Stimulated activated CD4-positive, alpha-beta T cell treated with anti-CD3 and anti-CD28 coated beads, Interleukin-2, amount 100 ng/mL, for 4 hours (primary cell): ENCODE data around the gene BRF1.
"Not testable (repeated sequence)": the region's sequence is repeated elsewhere in the genome, so short reads cannot be mapped to it uniquely, and the experiment has no call there.

Experiments used
- DNase-seq: peaks from one replicate; pipeline ENCODE4 v3.0.0-alpha.2; 2020; ENCODE audit warnings: low read depth

BRF1 gene, protein sequence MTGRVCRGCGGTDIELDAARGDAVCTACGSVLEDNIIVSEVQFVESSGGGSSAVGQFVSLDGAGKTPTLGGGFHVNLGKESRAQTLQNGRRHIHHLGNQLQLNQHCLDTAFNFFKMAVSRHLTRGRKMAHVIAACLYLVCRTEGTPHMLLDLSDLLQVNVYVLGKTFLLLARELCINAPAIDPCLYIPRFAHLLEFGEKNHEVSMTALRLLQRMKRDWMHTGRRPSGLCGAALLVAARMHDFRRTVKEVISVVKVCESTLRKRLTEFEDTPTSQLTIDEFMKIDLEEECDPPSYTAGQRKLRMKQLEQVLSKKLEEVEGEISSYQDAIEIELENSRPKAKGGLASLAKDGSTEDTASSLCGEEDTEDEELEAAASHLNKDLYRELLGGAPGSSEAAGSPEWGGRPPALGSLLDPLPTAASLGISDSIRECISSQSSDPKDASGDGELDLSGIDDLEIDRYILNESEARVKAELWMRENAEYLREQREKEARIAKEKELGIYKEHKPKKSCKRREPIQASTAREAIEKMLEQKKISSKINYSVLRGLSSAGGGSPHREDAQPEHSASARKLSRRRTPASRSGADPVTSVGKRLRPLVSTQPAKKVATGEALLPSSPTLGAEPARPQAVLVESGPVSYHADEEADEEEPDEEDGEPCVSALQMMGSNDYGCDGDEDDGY

GRCh38 chr14:105300542-105301102 is at the start of gene BRF1:
Gene BRF1, minus strand, starts transcription at chr14:105301001. Its CDS starts 372 bp downstream, at chr14:105300629.
- peak; percentile 96 for DNase-seq

GRCh38 chr14:105349992-105350391 is 49.2 kb upstream of the BRF1 start:
- no peak for DNase-seq

- DNase-seq, result no peak
These were observed 48.3 kb upstream of the BRF1 start for GRCh38 chr14:105348945-105349699.

- DNase-seq, result no peak
These were observed 47.6 kb upstream of the BRF1 start for GRCh38 chr14:105348169-105348944.

GRCh38 chr14:105347587-105347968 is 46.8 kb upstream of the BRF1 start:
- no peak for DNase-seq

DNA sequence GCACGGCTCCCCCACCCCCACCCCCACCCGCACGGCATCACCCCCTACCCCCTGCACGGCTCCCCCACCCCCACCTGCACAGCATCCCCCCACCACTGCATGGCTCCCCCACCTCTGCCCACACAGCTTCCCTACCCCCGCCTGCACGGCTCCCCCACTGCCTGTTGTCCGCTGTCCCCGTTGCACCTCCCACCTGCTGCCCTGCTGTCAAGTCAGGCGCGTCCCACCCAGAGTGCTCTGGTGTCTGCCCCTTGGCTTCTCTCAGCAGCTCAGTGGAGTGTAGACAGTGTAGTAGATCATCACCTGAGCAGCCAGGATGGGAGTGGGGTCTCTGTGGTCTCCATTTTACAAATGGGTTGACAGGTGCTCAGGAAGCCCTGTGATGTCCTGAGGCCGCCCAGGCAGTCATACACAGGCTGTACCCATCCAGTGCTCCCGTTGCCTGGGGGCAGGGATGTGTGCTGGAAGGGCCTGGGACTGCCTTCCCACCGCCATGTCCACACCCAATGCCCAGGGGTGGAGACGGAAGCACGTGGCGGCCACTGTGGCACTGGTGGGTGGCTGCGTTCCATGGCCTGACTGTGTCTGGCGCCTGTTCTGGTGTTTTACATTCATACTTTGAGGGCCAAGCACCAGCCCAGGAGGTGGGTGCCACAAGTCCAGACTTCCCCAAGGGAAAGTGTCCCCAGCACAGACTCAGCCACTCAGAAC is 46.2 kb upstream of the BRF1 start:
- no peak for DNase-seq

GRCh38 chr14:105346200-105346533 is 45.4 kb upstream of the BRF1 start:
- no peak for DNase-seq

DNA sequence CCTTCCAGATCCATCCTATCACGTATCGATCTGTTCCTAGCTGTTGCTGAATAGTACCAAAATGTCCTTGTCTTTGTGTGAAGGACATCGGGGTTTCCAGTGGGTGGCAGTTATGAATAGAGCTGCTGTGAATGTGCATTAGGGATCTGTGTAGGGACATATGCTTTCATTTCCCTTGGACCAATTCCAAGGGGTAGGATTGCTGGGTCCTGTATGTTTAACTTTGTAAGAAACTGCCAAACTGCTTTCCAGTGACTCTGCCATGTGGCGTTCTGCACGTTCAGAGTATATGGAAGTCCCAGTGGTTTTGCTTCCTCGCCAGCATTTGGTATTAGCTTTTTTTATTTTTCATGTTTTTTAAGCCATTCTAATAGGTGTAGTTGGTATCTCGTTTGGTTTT is 42.4 kb upstream of the BRF1 start:
- DNase-seq, result no peak

GRCh38 chr14:105340821-105341733 is 40.3 kb upstream of the BRF1 start:
- no peak for DNase-seq

GRCh38 chr14:105337966-105338741 is 37.4 kb upstream of the BRF1 start:
- DNase-seq, result no peak

GRCh38 chr14:105337433-105337832 is 36.6 kb upstream of the BRF1 start:
- DNase-seq, result no peak

GRCh38 chr14:105336477-105337287 is 35.9 kb upstream of the BRF1 start:
- no peak for DNase-seq

DNA sequence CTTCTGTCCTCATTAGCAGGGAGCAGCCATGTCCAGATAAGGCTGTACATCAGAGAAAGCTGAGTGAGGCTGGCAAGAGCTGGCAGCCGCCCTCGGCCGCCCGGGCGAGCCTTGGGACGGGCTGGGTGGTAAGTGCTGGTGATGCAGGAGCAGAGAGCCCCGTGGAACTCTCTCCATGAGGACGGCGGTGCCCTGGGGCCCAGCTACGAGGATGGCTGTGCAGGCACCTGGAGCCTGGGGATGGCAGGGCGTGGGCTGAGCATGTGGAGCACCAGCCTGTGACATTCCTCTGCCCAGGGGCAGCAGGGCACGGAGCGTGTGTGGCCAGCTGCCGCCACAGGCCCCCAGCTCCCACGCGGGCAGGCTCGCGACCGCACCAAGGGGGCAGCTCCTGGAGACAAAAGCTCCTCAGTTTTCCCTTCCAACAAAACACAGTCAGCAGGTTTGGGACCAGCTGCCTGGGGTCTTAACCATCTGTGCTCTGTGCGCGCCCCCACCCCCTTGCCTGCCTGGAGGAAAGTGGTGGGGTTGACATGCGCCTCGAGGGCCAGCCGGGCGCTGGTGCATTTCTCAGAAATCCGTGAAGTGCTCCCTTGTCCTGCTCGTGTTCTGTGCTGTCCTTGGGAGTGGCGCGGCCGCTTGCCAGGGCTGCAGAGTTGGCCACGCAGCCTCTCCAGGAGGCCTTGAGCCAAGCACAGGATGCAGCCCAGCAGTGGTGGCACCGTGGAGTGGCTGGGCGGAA is 35.1 kb upstream of the BRF1 start:
- no peak for DNase-seq

- not testable (repeated sequence) for DNase-seq
These were observed 34.4 kb upstream of the BRF1 start for GRCh38 chr14:105335231-105335542.

DNA sequence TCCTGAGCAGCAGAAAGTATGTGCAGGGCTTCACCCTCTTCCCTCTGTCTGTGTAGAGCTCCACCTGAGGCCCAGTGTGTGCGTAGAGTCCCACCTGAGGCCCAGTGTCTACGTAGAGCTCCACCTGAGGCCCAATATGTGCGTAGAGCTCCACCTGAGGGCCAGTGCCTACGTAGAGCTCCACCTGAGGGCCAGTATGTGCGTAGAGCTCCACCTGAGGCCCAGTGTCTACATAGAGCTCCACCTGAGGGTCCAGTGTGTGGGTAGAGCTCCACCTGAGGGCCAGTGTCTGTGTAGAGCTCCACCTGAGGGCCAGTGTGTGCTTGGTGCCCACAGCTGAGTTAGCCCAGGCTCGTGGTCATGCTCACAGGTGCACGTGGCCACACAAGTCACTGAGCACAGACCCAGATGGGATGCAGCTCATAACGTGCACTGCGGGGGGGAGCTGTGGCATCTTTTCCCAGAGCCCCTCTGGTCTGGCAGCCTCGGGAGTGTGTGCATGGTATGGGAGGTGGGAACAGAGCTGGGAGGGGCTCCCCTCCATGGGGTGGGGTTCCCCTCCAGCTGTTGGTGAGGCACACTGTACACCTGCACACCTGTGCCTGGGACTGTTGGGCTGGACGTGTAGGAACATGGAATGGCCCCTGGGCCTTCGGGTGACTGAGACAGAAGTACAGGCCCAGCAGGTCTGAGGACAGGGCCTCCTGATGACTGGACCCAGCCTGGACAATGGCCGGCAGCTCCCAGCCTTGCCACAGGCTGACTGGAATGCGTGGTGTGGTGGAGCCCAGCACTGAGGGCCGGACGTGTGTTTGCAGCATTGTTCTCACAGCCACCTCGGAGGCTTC is 33.8 kb upstream of the BRF1 start:
- DNase-seq, result no peak

DNA sequence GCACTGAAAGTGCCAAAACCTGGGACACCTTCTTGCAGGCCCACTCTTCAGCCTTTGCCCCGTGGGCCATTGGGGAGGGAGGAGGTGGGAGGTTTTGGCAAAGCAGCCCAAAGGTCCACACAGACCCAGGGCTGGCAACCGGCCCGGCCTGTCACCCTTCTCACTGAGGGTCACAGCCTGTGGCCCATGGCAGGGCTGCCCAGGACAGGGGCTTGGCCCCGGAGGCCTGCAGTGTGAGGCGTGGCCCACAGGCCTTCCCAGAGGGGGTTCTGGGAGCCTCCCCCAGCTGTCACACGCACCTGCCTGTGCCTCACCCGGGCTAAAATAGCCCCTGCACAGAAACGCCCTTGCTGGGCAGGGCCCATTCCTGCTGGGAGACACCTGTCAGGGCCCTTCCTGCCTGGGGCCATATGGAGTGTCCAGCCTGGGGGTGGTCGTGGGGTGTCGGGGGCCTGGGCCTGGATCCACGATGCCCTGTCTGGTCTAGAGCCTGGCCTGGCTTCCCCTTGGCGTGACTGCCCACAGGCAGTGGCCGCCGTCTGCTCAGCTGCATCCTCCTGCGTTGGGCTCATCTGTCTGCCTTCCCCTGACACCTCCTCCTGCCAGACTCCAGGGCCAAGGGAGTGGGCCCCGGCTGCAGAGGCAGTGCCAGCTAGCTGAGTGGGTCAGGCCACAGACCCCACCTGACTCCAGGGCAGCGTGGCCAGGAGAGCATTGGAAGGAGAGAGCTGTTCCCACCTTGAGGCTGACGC is 33.0 kb upstream of the BRF1 start:
- DNase-seq, result no peak
